Measurements from ENCODE around the gene KIAA1328. TPM values are rescaled to one million over a fixed set of nuclear protein-coding genes. Genes with fewer than 3 reads are reported as not detected.
"Not testable (repeated sequence)": the region's sequence is repeated elsewhere in the genome, so short reads cannot be mapped to it uniquely, and the experiment has no call there.

The KIAA1328 gene
- total RNA-seq, 6 donors from 2014 or later = 10.6 to 66.0 (median 28.8) TPM

DNA sequence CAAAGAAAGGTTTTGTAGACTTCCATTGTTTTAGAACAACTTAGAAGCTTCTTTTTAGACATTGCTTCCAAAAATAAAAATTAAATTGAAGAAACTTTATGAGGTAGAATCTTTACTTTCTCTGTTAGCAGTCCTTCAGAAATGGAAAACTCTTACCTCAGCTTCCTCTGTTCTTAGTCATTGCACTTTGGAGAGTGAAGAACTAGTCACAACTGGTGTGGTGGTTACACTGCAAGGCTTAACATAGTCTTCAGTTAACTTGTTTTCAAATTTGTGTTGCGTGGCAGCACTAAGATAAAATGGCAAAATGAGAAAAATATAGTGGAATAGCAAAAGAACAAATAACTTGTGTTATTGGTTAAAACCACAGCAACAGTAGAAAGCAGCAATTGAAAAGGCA is 332.6 kb downstream of the KIAA1328 start:
- no peak for DNase-seq
- no peaks in the 10 kb centered on the region for H3K4me1 ChIP-seq
- H3K36me3 ChIP-seq = no peaks in the 10 kb centered on the region
- 96 to 100% methylated on average over 1 of the region's 1 CpG for WGBS, 2 donors
- no peak overlapping the region for H3K27ac ChIP-seq
- TF ChIP-seq CTCF (IDR thresholded peaks at IDR 0.05) = no peak
- no peak for TF ChIP-seq POLR2AphosphoS5 (IDR thresholded peaks at IDR 0.05)
- no peak for TF ChIP-seq EP300 (IDR thresholded peaks at IDR 0.05)
- no peak for TF ChIP-seq POLR2A (IDR thresholded peaks at IDR 0.05)
- no peak overlapping the region for H3K4me3 ChIP-seq
- no peaks in the 10 kb centered on the region for H3K27me3 ChIP-seq
- ATAC-seq (ENCODE audit: low FRiP score in 2 of 2) = no peak
- H3K9me3 ChIP-seq = no peaks in the 10 kb centered on the region

DNA sequence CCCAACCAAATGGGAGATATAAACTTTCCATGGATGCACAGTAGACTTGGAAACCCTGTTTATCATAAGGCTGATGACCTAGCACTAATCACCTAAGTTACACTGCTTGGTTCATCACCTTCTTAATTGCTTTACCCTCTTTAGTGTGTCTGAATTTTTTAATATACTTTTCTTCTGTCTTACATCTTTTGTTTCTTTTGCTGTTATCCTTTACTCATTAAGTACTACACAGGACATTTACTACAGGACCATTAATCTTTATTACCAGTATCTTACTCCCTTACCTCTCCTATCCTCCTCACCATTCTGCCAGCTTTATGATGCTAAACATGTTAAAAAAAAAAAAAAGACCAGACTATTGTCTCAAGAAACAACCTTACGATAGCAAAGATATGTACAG is 333.6 kb downstream of the KIAA1328 start:
- no peaks in the 10 kb centered on the region for H3K36me3 ChIP-seq
- no peaks in the 10 kb centered on the region for H3K27me3 ChIP-seq
- TF ChIP-seq EP300 (IDR thresholded peaks at IDR 0.05) (no peak), POLR2AphosphoS5 (IDR thresholded peaks at IDR 0.05) (no peak), POLR2A (IDR thresholded peaks at IDR 0.05) (no peak), CTCF (IDR thresholded peaks at IDR 0.05) (no peak)
- H3K4me3 ChIP-seq = no peak overlapping the region
- DNase-seq = no peak
- 90 to 97% methylated on average over 1 of the region's 1 CpG for WGBS, 2 donors
- no peak for ATAC-seq (ENCODE audit: low FRiP score in 2 of 2)
- no peaks in the 10 kb centered on the region for H3K4me1 ChIP-seq
- no peak overlapping the region for H3K27ac ChIP-seq
- no peaks in the 10 kb centered on the region for H3K9me3 ChIP-seq

DNA sequence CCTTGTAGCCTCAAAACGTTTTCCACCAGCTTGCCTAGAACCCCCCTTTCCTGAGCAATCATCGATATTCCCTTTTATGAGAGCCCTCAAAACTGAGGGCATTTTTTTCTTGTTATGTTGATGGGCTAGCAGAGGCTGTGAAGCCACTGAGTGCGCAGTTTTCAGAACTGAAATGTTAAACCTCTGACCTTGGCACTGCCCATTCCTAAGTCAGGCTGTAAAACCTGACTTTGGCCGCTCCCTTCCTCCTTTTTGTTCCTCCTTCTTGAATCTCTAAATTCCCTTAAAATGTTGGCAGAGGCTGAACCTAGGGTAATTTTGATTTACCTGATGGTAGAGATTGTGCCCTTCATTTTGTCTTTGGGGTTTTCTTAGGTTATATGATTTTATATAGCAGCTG is 334.2 kb downstream of the KIAA1328 start:
- H3K27me3 ChIP-seq = no peaks in the 10 kb centered on the region
- DNase-seq = no peak
- 83 to 87% methylated on average over 4 of the region's 4 CpGs for WGBS, 2 donors
- H3K27ac ChIP-seq = no peak overlapping the region
- H3K4me1 ChIP-seq = no peaks in the 10 kb centered on the region
- H3K4me3 ChIP-seq = no peak overlapping the region
- ATAC-seq (ENCODE audit: low FRiP score in 2 of 2) = no peak
- H3K36me3 ChIP-seq = no peaks in the 10 kb centered on the region
- H3K9me3 ChIP-seq = no peaks in the 10 kb centered on the region
- TF ChIP-seq EP300 (IDR thresholded peaks at IDR 0.05) = no peak
- TF ChIP-seq POLR2AphosphoS5 (IDR thresholded peaks at IDR 0.05) = no peak
- no peak for TF ChIP-seq POLR2A (IDR thresholded peaks at IDR 0.05)
- no peak for TF ChIP-seq CTCF (IDR thresholded peaks at IDR 0.05)

DNA sequence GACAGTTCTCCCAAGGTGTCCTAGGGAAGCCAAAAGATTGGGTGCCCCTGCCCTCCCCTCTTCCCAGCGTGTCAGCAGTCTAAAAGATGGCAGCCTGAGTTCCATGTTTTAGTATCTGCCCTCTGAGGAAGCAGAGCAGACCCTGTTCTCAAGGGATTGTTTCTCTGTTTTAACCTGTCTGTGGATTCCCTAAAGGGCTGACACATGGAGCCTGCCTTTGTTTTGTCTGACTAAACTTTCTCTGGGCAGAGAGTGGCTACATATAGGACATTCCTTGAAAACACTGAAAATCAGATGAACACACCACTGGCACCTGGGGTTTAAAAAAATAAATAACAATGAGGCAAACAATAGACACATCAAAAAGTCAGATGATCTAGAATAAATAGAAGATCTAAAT is 337.6 kb downstream of the KIAA1328 start:
- Histone ChIP-seq H3K27me3 (no peaks in the 10 kb centered on the region), H3K9me3 (no peaks in the 10 kb centered on the region), H3K36me3 (no peaks in the 10 kb centered on the region), H3K27ac (no peak overlapping the region), H3K4me1 (no peaks in the 10 kb centered on the region), H3K4me3 (no peak overlapping the region)
- no peak for TF ChIP-seq EP300 (IDR thresholded peaks at IDR 0.05)
- TF ChIP-seq POLR2AphosphoS5 (IDR thresholded peaks at IDR 0.05) = no peak
- TF ChIP-seq POLR2A (IDR thresholded peaks at IDR 0.05) = no peak
- TF ChIP-seq CTCF (IDR thresholded peaks at IDR 0.05) = no peak
- ATAC-seq (ENCODE audit: low FRiP score in 2 of 2) (no peak), DNase-seq (no peak)
- 81 to 100% methylated on average over 1 of the region's 1 CpG for WGBS, 2 donors

DNA sequence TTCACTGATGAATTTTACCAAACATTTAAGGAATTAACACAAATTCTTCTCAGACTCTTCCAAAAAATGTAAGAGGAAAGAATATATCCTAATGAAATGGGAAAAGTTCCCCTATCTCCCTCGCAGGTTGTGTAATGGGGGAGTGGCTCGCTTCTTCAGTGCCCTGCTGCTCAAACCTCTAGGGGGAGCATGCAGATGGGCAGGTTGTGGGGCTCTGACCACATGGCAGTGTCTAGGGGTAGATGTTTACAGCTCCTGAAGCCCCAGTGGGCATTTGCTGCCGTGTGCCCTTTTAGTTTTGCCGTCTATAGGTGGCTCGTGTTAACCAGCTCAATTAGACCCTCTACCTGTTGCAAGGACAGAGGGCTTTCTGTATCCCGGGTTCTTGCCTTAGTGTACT is 338.0 kb downstream of the KIAA1328 start:
- not testable (repeated sequence) for H3K36me3 ChIP-seq; H3K27ac ChIP-seq; DNase-seq; H3K27me3 ChIP-seq; ATAC-seq (ENCODE audit: low FRiP score in 2 of 2); H3K9me3 ChIP-seq; H3K4me1 ChIP-seq; H3K4me3 ChIP-seq
- WGBS, 2 donors = 89 to 92% methylated on average over 6 of the region's 6 CpGs

Measured in upper lobe of left lung (tissue), 6 donors.